Occipital lobe (tissue), 2 donors: ENCODE data around the gene CNNM2. TPM values are rescaled to one million over a fixed set of nuclear protein-coding genes. Genes with fewer than 3 reads are reported as not detected.
"Not testable (repeated sequence)": the region's sequence is repeated elsewhere in the genome, so short reads cannot be mapped to it uniquely, and the experiment has no call there.

Experiments used
- DNase-seq: peaks from one replicate; lab custom pipeline; 2025; lab: John Stamatoyannopoulos, UW
- total RNA-seq: library from RNA; depleted of rRNA; stranded (reverse); fragments of >200 nt; gene quantifications from one replicate; pipeline ENCODE4 v1.2.3, GENCODE V29; 2014

CNNM2 gene
- total RNA-seq, 1 donor from 2014 or later = 7.6 TPM

DNA sequence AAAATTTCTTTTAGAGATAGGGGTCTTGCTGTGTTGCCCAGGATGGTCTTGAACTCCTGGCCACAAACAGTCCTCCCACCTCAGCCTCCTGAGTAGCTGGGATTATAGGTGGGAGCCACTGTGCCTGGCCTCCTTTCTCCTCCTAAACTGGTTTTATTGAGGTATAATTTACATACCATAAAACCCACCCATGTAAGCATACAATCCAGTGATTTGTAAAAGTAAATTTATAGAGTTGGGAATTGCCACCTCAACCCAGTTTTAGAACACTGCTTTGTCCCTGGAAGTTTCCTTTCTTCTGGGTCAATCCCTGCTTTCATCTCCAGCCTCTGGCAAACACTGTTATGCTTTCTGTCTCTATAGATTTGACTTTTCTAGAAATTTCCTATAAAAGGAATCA lies 49.0 kb downstream of the CNNM2 start:
- DNase-seq = no peak

DNA sequence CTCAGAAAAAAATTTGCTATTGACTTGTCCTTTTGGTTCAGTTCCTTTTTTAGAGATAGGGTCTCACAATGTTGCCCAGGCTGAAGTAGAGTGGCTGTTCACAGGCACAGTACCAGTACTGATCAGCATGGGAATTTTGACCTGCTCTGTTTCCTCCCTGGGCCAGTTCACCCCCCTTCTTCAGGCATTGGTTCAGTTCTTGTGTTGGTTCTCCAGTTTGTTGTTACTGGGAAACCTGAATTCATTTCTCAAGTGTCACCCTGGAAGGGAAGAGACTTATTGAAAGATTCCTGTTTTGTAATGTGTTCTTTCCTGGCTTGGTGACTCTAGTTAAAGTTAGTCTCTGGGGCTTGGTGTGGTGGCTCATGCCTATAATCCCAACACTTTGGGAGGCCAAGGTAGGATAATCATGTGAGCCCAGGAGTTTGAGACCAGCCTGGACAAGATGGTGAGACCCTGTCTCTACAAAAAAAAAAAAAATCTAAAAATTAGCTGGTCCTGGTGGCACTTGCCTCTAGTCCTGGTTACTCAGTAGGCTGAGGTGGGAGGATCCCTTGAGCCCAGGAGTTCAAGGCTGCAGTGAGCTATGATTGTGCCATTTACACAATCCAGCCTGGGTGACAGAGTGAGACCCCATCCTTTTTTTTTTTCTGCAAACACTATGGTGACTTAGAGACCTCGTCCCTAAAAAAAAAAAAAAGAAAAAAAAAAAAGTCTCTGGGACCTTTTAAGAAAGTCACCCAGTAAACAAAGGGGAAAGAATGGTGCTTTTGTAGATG lies 52.7 kb downstream of the CNNM2 start:
- DNase-seq = no peak

- no peak for DNase-seq
Measured at GRCh38 chr10:102975483-102976379, 57.6 kb downstream of the CNNM2 start.

GRCh38 chr10:102976380-102976726 lies 58.3 kb downstream of the CNNM2 start:
- not testable (repeated sequence) for DNase-seq

DNA sequence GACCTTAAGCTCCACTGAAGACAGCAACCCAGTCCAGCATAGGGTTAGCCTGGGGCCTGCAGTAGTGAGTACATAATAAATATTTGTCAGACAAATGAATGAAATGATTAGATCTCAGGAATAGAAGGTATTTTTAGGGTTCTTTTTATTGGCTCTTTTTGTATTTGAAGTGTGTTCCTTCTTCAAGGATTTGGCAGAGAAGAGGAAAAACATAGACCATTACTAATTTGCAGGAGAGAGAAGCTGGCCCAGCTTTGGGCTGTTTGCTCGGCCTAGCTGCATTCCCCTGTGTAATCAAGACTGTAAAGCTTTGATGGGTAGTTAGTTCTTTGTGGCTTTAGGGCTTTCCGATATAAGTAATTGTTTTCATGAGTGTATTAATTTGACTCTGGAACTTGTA lies 64.2 kb downstream of the CNNM2 start:
- DNase-seq = no peak

GRCh38 chr10:102984086-102984485 lies 66.0 kb downstream of the CNNM2 start:
- DNase-seq = no peak

GRCh38 chr10:102985811-102986210 lies 67.7 kb downstream of the CNNM2 start:
- no peak for DNase-seq

- DNase-seq = no peak
Measured at GRCh38 chr10:102988404-102989314, 70.6 kb downstream of the CNNM2 start.

GRCh38 chr10:102994531-102995295 lies 76.6 kb downstream of the CNNM2 start:
- no peak for DNase-seq

DNA sequence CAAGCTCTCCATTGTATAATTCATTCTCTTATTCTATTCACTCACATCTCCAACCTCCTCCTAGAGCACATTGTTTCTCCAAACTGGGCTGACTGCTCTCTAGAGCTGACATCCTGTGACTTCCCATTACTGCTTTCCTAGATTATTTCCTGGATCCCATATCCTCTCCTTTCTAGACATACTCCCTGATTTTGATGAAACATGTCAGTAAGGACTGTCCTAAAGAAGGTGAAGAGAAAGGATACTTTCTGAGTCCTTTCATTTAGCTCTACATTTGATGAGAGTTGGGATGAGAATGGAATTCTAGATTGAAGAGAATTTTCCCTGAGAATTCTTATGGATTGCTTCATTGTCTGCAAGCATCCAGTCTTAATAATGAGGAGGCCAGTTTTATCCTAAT lies 78.8 kb downstream of the CNNM2 start:
- no peak for DNase-seq

DNA sequence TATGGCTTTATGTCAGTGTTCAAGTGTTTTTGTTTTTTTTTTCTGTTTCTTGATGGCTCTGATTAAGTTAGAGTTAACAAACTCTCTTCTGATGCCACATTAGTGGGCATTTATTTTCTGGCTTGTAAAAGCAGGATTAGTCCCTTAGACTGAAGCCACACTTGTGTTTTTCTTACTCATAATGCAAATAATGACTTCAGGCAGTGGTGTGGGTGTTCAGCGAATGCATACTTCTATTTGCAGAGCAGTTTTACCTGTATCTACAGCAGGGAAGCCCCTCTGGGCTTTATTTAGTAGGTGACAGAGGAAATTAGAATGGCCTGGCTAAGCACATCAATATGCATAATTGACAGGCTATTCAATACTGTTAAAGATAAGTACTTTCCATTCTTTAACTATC lies 79.9 kb downstream of the CNNM2 start:
- DNase-seq = no peak

GRCh38 chr10:102998399-102998907 lies 80.4 kb downstream of the CNNM2 start:
- no peak for DNase-seq

GRCh38 chr10:103000050-103000449 lies 82.0 kb downstream of the CNNM2 start:
- not testable (repeated sequence) for DNase-seq

- no peak for DNase-seq
Measured at GRCh38 chr10:103007017-103007416, 88.9 kb downstream of the CNNM2 start.

DNA sequence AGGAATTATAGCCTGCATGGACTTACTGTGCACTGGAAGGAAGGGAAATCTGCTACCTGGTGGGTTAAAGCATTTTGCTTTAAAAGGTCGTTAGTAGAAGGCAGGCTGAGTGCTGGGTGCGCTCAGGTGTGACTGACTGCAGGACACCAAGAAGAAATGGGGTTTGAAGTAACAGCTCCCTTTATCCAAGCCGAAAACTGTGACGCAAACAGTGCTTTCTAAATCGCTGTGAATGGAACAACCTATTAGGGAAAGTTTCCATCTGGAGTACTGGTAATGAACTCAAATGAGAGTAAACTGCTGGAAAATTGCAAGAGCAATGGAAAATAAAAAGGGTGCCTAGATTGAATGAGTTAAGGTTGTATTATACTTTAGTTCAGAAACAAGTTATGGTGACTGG lies 95.3 kb downstream of the CNNM2 start:
- no peak for DNase-seq

GRCh38 chr10:103019425-103019824 lies 101.3 kb downstream of the CNNM2 start:
- DNase-seq = no peak

DNA sequence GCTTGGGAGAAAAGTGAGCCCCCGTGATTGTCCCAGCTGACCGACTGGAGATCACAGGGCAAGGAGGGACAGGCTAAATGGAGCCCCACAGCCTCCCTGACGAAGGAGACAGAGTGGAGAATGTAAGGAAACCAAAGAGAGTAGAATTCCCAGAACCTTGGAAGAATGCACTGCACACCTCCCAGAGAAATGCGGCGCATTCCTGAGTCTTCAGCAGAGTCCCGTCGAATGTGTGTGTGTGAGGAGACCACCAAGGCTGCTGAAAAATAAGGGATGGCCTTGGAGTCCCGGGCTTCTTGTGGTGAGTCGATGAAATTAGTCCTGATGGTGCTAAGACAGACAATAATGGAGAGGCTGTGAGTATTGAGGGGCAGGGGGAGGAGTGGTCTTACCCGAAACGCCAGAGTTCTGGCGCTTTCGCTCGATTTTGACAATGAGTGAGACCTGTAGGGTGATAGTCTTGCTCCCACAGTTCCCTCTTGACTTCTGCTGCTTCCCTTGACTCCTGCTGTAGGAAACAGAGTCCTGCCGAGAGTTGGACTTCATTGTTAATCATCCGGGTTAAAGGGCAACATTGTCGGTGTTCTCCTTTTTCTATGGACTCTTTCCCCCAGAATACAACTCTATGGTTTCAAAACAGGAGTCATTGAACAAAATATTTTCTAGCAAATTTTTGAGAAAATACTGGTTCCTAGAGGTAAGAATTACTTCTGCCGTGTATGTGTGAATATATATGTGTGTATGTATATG lies 103.2 kb downstream of the CNNM2 start:
- no peak for DNase-seq

- DNase-seq = no peak
Measured at GRCh38 chr10:103021900-103022293, 103.8 kb downstream of the CNNM2 start.

DNA sequence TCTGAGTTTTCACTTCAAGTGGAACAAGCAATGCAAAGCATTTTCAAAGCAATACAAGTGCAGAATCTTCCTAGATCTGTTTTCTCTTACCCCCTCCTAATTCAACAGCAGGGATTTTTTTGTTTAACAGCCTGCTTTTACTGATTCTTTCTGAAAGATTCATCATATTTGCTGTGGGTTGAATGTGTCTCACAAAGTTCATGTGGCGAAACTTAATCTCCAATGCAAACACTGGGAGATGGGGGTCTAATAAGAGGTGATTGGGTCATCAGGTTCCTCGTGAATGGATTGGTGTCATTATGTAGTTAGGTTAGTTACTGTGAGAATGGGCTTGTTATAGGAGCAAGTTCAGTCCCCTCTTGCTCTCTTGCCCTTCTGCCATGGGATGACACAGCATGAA lies 107.6 kb downstream of the CNNM2 start:
- DNase-seq = no peak

DNA sequence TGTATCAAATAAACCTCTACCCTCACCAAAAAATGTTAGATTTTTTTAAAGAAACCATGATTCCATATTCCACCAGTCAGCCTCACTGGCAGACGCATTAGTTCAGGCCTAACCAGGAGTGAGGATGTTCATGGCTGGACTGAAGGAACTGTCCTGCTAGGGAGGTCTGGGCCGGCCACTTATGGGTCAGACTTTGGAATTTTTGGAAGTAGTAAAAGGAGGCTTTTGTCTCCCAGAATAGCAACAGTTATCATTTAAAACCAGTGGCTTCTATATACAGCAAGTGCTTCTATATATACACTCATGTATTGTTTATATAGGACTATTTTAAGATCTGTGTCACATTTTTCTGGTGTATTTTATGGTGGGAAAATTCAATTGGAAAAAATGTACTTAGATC lies 120.5 kb downstream of the CNNM2 start:
- no peak for DNase-seq
